DND-41 (cell line): ENCODE measurements around the gene BRD7.

ENCODE experiments used
- EZH2 ChIP-seq: IDR thresholded peaks from 3 replicates; pipeline ENCODE4 v1.6.1; 2012; ENCODE audit warnings: borderline replicate concordance, low read depth, mild to moderate bottlenecking, moderate library complexity, low read length, inconsistent platforms; ENCODE audit not compliant: severe bottlenecking
- TF ChIP-seq, protein P1 (sequence below): IDR thresholded peaks from 2 replicates; pipeline ENCODE4 v1.5.1; 2012; ENCODE audit warnings: borderline replicate concordance, low read length, moderate library complexity, mild to moderate bottlenecking; ENCODE audit not compliant: poor library complexity, severe bottlenecking; ENCODE audit errors: extremely low read depth

DNA sequence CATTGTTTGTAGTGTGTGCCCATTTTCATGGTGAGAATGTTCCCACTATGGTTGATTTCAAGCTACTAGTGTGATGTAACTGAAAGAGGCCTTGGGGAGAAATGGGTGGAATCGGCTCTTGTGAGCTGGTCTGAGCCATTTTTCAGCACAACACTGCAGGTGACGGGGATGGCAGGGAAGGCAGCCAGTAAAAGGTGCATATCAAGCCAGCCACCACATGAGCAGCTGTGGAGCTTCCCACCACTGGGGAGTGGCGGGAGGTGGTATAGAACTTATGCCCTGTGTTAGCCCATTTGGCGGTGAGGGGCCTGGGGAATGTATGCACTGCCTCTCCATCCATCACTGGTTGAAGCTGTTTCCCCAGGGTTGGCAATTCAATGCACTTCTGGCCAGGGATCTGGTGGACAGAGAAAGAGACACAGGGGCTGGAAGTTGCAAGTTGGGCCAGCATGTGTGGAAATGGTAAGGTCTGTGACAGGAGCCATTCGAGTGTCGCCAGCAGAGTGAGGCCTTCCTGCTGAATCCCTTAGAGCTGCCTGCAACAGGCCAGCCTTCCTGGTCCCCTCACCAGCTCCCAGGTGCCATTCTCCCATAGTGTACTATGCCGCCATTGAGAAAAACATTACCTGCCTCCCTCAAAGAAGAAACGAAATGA is 31.7 kb upstream of the BRD7 start:
- TF ChIP-seq, protein P1, sequence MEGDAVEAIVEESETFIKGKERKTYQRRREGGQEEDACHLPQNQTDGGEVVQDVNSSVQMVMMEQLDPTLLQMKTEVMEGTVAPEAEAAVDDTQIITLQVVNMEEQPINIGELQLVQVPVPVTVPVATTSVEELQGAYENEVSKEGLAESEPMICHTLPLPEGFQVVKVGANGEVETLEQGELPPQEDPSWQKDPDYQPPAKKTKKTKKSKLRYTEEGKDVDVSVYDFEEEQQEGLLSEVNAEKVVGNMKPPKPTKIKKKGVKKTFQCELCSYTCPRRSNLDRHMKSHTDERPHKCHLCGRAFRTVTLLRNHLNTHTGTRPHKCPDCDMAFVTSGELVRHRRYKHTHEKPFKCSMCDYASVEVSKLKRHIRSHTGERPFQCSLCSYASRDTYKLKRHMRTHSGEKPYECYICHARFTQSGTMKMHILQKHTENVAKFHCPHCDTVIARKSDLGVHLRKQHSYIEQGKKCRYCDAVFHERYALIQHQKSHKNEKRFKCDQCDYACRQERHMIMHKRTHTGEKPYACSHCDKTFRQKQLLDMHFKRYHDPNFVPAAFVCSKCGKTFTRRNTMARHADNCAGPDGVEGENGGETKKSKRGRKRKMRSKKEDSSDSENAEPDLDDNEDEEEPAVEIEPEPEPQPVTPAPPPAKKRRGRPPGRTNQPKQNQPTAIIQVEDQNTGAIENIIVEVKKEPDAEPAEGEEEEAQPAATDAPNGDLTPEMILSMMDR = no peak
- TF ChIP-seq EZH2 = no peak
